GM12865 (cell line): ENCODE measurements around the gene KCNK5.
A peak's percentile ranks its signal among the peaks of the same experiment; 100 is the strongest.

Source experiments
- DNase-seq: peaks from one replicate; pipeline ENCODE4 v3.0.0; 2010; ENCODE audit warnings: low read depth
- H3K4me3 ChIP-seq: 2 replicates; pipeline ENCODE4 v1.5.1; 2011; ENCODE audit warnings: mild to moderate bottlenecking, low read depth, low read length, control low read depth
- TF ChIP-seq, protein P1 (sequence below): IDR thresholded peaks from 2 replicates; pipeline ENCODE4 v1.5.1; 2011; ENCODE audit warnings: low read length, control low read depth, low read depth, inconsistent platforms; ENCODE audit not compliant: insufficient read depth; ENCODE audit errors: missing control alignments

KCNK5 gene

DNA sequence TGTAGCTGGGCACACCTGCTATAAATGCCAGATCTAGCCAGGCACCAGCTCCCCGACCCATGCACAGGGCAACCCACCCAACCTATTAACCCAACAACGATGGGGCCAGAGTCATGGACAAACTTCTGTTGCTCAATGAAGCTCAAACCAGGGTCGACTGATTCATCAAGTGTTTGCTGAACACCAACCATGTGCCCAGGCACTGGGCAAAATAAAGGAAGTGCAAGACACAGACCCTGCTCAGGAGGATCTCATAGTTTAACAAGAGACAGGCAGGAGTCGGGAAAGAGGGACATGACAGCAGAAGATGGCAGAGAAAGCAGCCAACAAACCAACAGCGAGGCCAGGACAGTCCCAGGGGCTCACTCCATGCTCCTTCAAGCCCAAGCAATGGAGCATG, 18.8 kb downstream of the KCNK5 start:
- TF ChIP-seq, protein P1, sequence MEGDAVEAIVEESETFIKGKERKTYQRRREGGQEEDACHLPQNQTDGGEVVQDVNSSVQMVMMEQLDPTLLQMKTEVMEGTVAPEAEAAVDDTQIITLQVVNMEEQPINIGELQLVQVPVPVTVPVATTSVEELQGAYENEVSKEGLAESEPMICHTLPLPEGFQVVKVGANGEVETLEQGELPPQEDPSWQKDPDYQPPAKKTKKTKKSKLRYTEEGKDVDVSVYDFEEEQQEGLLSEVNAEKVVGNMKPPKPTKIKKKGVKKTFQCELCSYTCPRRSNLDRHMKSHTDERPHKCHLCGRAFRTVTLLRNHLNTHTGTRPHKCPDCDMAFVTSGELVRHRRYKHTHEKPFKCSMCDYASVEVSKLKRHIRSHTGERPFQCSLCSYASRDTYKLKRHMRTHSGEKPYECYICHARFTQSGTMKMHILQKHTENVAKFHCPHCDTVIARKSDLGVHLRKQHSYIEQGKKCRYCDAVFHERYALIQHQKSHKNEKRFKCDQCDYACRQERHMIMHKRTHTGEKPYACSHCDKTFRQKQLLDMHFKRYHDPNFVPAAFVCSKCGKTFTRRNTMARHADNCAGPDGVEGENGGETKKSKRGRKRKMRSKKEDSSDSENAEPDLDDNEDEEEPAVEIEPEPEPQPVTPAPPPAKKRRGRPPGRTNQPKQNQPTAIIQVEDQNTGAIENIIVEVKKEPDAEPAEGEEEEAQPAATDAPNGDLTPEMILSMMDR: no peak
- H3K4me3 ChIP-seq: no peak overlapping the region
- no peak for DNase-seq

DNA sequence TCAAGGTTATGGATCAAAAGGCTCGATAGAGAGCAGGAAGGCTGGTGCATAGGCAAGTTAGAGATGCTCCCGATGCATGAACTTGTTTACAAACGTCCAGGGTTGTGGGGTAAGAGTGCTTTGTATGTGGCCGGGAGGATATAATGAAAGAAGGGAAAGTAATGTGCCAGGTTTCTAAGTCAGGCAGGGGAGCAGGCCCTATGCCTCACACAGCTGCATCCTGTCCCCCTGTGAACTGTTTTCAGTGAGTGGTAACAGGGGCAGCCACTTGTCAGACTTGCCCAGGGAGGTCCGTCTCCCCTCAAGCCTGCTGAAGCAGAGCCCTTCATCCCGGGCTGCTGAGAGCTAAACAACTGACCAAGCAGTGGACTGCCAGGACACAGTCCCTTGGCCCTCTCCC, 19.4 kb downstream of the KCNK5 start:
- no peak for DNase-seq
- H3K4me3 ChIP-seq: no peak overlapping the region
- TF ChIP-seq, protein P1: no peak

DNA sequence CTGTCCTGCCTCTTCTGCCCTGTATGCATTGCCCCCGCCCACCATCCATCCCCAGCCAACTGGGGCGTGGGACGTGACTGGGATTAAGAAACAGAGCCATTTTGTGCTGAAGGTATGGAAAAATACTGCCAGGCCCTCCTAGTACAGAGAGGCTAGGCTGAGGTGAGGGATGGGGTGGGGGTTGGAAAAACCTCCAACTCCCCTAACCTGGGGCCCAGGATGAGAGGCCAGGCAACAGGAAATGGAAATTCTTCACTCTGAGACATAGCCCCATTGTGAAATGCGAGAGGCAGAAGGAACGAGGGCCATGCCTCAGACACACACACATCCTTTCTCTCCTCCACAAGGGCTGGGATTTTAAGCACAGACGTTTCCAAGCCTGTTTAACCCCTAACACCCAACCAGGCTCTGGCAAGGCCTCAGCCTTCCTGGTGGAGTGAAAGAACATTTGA, 19.9 kb downstream of the KCNK5 start:
- TF ChIP-seq, protein P1: no peak
- H3K4me3 ChIP-seq: no peak overlapping the region
- DNase-seq: no peak

DNA sequence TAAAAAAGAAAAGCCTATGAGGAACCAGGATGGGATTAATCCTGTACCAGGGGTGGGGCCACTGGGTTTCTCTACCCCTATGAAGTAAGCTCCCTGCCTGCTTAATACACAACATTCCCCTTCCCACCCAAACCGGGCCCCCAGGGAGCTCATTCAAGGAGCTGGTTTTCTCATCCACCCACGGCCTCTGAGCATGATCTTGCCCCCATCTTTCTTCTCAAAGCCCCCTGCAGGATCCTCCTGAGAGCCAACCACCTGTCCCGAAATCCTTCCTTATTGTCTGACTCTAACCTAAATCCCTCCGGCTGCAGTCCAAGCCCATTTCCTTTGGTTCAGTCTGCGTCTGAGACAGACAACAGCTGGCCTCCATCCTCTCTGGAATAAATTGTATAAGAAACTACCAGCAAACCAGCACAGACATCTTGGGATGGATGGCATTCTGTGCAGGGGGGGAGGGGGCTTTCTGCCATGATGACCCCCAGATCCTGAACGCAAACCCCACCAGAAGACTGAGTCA, 21.0 kb downstream of the KCNK5 start:
- H3K4me3 ChIP-seq: no peak overlapping the region
- TF ChIP-seq, protein P1: no peak
- DNase-seq: no peak

DNA sequence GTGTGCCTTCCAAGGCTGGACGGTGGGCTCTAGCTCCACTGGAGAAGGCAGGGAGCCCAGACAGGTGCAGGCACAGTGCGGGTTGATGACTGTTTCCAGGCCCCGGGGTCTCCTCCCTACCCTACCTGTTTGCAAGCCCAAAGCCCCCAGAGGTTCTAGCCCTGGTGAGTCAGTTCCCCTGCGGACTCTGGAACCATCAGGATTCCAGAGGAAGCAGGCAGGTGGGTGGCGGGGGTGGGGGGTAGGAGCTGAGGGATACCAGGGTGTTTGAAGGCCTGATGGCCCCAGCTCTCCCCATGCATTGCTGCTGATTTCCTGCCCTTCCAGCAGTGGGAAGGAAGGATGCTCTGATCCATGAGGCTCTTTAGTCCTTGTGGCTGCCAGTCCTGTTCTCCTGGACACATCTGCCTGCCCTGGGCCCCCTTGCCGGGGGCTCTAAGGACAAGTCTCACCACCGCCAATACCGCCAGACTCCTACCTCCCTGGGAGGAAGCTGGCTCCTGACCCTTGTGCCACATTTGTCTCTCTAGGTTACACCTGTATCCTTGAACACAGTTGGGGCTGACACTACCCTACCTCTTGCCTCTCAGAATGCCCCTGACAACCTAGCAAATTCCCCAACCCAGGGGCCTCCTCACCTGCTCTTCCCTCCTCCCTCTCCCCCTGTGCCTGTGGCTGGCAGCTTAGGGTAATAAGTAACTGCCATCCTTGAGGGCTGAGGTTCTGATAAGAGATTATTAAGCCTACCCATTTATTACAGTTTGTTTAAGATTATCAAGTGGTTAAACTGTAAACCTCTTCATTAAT, 21.7 kb downstream of the KCNK5 start:
- TF ChIP-seq, protein P1: no peak
- no peak overlapping the region for H3K4me3 ChIP-seq
- no peak for DNase-seq

DNA sequence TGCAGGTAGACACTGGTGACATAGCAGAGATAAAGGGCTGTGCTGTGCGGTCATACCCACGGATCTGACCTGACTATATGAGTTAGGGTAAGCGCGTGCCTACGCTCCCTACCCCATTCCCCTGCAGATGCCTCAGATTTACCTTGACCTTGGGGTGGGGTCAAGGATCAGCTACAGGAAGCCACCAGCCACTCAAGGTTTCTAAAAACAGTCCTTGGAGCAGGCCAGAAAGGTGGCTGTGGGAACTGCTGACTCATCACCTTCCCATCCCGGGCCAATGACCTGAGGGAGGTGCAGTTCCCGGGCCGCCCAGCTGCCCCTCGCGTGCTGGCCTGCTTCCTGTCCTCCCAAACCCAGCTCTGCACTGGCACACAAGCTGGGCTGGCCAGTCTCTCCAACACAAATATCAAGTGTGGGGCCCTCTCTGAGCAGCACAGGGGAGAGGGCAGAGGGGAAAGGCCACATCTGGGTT, 23.0 kb downstream of the KCNK5 start:
- H3K4me3 ChIP-seq: no peak overlapping the region
- TF ChIP-seq, protein P1: no peak
- DNase-seq: peak; percentile 24
